ENCODE results near the gene FGF2. TPM values are rescaled to one million over a fixed set of nuclear protein-coding genes. Genes with fewer than 3 reads are reported as not detected.

Gene FGF2
- total RNA-seq, 1 experiment from 2014 or later, result 3.8 TPM

DNA sequence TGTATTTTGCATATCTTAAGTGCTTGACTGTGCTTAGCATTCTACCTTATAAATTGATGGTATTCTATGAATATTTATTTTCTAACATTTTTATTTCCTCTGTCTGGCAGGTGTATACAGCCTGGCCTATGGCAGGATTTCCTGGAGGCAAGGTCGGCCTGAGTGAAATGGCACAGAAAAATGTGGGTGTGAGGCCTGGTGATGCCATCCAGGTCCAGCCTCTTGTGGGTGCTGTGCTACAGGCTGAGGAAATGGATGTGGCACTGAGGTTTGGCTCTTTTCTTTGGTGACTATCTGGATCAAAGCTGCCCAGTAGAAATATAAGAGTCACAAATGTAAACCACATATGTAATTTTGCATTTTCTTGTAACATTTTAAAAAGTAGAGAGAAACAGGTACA lies 102.3 kb downstream of the FGF2 start:
- H3K4me2 ChIP-seq (ENCODE audit: low read length), result no peak overlapping the region
- peaks cover 3 to 4% of the 10 kb centered on the region in 2 experiments; a peak in 3 of 4 replicates for H3K4me1 ChIP-seq (ENCODE audit: control insufficient read depth in 1 of 2, insufficient read depth in 2 of 2, low read length in 2 of 2)
- no peak overlapping the region for H2AFZ ChIP-seq (ENCODE audit: low read depth, low read length, poor library complexity, severe bottlenecking)
- RAD21 ChIA-PET (ENCODE audit: low non-redundant PET in 1 of 2, low total read pairs in 2 of 2, uncharacterized antibody in 2 of 2, unreplicated experiment in 2 of 2), result interaction anchor here in 1 of 2 experiments (0.6 kb wide), 1 partner anchor 329 kb away, joined by 3 read pairs; no protein-coding TSS in a partner anchor
- no peaks in the 10 kb centered on the region for H3K27me3 ChIP-seq (ENCODE audit: insufficient read depth, low read length)
- H3K27ac ChIP-seq (ENCODE audit: low read depth, low read length), result no peak overlapping the region
- BruUV-seq (replicated peaks), result no TSS peak
- TF ChIP-seq ZFX (IDR thresholded peaks at IDR 0.05) (no peak), RAD21 (IDR thresholded peaks at IDR 0.05; ENCODE audit: low read depth) (no peak), CBX3 (IDR thresholded peaks at IDR 0.05; ENCODE audit: low read depth) (no peak), ELF1 (IDR thresholded peaks at IDR 0.05; ENCODE audit: borderline replicate concordance, low read depth) (no peak), CEBPB (IDR thresholded peaks at IDR 0.05; ENCODE audit: low read depth) (no peak), FOSL1 (IDR thresholded peaks at IDR 0.05; ENCODE audit: low read depth) (no peak), POLR2AphosphoS5 (IDR thresholded peaks at IDR 0.05; ENCODE audit: low read depth, low read length) (no peak), SP1 (IDR thresholded peaks at IDR 0.05; ENCODE audit: low read depth) (no peak), TCF7L2 (IDR thresholded peaks at IDR 0.05; ENCODE audit: borderline replicate concordance, extremely low read depth, insufficient read depth, insufficient read length) (no peak), ATF3 (IDR thresholded peaks at IDR 0.05) (no peak), EZH2phosphoT487 (IDR thresholded peaks at IDR 0.05; ENCODE audit: borderline replicate concordance) (no peak), POLR2A (IDR thresholded peaks at IDR 0.05; ENCODE audit: borderline replicate concordance, extremely low read depth, insufficient read depth, insufficient read length) (no peak), JUND (IDR thresholded peaks at IDR 0.05) (no peak), YY1 (IDR thresholded peaks at IDR 0.05; ENCODE audit: extremely low read depth, insufficient replicate concordance, low read depth, low read length) (no peak), ZBTB33 (IDR thresholded peaks at IDR 0.05; ENCODE audit: extremely low read depth, insufficient replicate concordance, low read length) (no peak), REST (IDR thresholded peaks at IDR 0.05; ENCODE audit: low read depth) (no peak)
- TF ChIP-seq, protein P1, sequence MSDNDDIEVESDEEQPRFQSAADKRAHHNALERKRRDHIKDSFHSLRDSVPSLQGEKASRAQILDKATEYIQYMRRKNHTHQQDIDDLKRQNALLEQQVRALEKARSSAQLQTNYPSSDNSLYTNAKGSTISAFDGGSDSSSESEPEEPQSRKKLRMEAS (IDR thresholded peaks at IDR 0.05), result no peak
- H4K20me1 ChIP-seq (ENCODE audit: insufficient read depth), result no peaks in the 10 kb centered on the region
- no peak for ATAC-seq
- DNase-seq (ENCODE audit: low read depth, low spot score), result no peak
- no peaks in the 10 kb centered on the region for H3K9me2 ChIP-seq (ENCODE audit: insufficient read depth)
- H3K36me3 ChIP-seq (ENCODE audit: control insufficient read depth in 1 of 2, insufficient read depth in 2 of 2, low read length in 2 of 2), result peaks cover 5 to 14% of the 10 kb centered on the region in 2 experiments; a peak in 2 of 4 replicates
- intact Hi-C loops (cut with micrococcal nuclease), result loop anchor here (10.0 kb wide), 1 partner anchor 1336 kb away; no protein-coding TSS in a partner anchor
- H3K9me3 ChIP-seq (ENCODE audit: control insufficient read depth in 1 of 2, insufficient read depth in 1 of 2, low read depth in 1 of 2, low read length in 2 of 2), result no peaks in the 10 kb centered on the region
- CTCF ChIA-PET, result interaction anchor here (1.2 to 2.6 kb wide), 3 partner anchors 171 to 351 kb away, joined by 3 to 14 read pairs (median 5); no protein-coding TSS in a partner anchor
- peaks cover 37% of the 10 kb centered on the region for H3K79me2 ChIP-seq (ENCODE audit: insufficient read depth, low read length)
- POLR2A ChIA-PET, result no interaction called here
- H3K9ac ChIP-seq (ENCODE audit: low read length), result no peak overlapping the region
- H3K4me3 ChIP-seq (replicated peaks in 1 of 2; ENCODE audit: low read depth in 1 of 2, low read length in 2 of 2), result no peak overlapping the region

Measured in HCT116 (cell line).